ENCODE results near the gene ERC2. TPM values are rescaled to one million over a fixed set of nuclear protein-coding genes. Genes with fewer than 3 reads are reported as not detected.

The ERC2 gene
- total and polyA plus RNA-seq, 2 of the 13 experiments (the other 11 are each of a cell fraction or from before 2014, with no cell fraction given) = 0.16 to 0.22 TPM

GRCh38 chr3:55623786-55624185 lies 844.5 kb downstream of the ERC2 start:
- no TSS peak for BruUV-seq (replicated peaks)
- POLR2A ChIA-PET = no interaction called here
- Histone ChIP-seq H3K4me1 (ENCODE audit: insufficient read depth, low read length) (no peaks in the 10 kb centered on the region), H3K27ac (ENCODE audit: extremely low read length, insufficient read depth, low read length) (no peak overlapping the region), H3K9ac (ENCODE audit: insufficient read depth, low read depth, low read length) (no peak overlapping the region), H2AFZ (ENCODE audit: low read length) (no peak overlapping the region), H3K36me3 (replicated peaks in 1 of 2; ENCODE audit: control insufficient read depth in 1 of 2, insufficient read depth in 2 of 2, low read length in 2 of 2) (no peaks in the 10 kb centered on the region), H3K9me3 (ENCODE audit: low read length) (no peaks in the 10 kb centered on the region), H3K4me3 (replicated peaks in 1 of 3; ENCODE audit: insufficient read depth in 1 of 3, low read depth in 2 of 3, low read length in 3 of 3) (no peak overlapping the region), H4K20me1 (ENCODE audit: insufficient read depth, low read length) (no peaks in the 10 kb centered on the region), H3K4me2 (ENCODE audit: low read depth, low read length) (no peak overlapping the region), H3K79me2 (ENCODE audit: insufficient read depth, low read length) (no peaks in the 10 kb centered on the region), H3K27me3 (ENCODE audit: control insufficient read depth in 1 of 2, insufficient read depth in 2 of 2, low read length in 2 of 2) (no peaks in the 10 kb centered on the region)
- in situ Hi-C loops (cut with HindIII; ENCODE audit: extremely low pct_ligation_motif_present, low pct_unique_long_range_greater_than_20kb) = no loop called here
- intact Hi-C loops (cut with micrococcal nuclease; ENCODE audit: unreplicated experiment) = no loop called here
- WGBS (ENCODE audit: low lambda C conversion rate) = 0% methylated on average over 2 of the region's 2 CpGs
- TF ChIP-seq SP1 (IDR thresholded peaks at IDR 0.05) (no peak), SP1 (CRISPR knock-in tag; IDR thresholded peaks at IDR 0.05) (no peak), ZNF597 (CRISPR knock-in tag; IDR thresholded peaks at IDR 0.05) (no peak), ELF3 (CRISPR knock-in tag; IDR thresholded peaks at IDR 0.05) (no peak), TAF1 (CRISPR knock-in tag; IDR thresholded peaks at IDR 0.05) (no peak)
- DNase-seq (ENCODE audit: low spot score) (no peak), FAIRE-seq (no peak), ATAC-seq (no peak)
- CTCF ChIA-PET (ENCODE audit: low intra/inter-chr PET ratio, low total read pairs) = no interaction called here

- POLR2A ChIA-PET = no interaction called here
- no peak overlapping the region for H3K4me3 ChIP-seq (replicated peaks in 1 of 3; ENCODE audit: insufficient read depth in 1 of 3, low read depth in 2 of 3, low read length in 3 of 3)
- H3K36me3 ChIP-seq (replicated peaks in 1 of 2; ENCODE audit: control insufficient read depth in 1 of 2, insufficient read depth in 2 of 2, low read length in 2 of 2) = no peaks in the 10 kb centered on the region
- H3K9me3 ChIP-seq (ENCODE audit: low read length) = no peaks in the 10 kb centered on the region
- H3K27me3 ChIP-seq (ENCODE audit: control insufficient read depth in 1 of 2, insufficient read depth in 2 of 2, low read length in 2 of 2) = no peaks in the 10 kb centered on the region
- no peaks in the 10 kb centered on the region for H3K4me1 ChIP-seq (ENCODE audit: insufficient read depth, low read length)
- FAIRE-seq (no peak), DNase-seq (ENCODE audit: low spot score) (no peak), ATAC-seq (no peak)
- no TSS peak for BruUV-seq (replicated peaks)
- no peak overlapping the region for H3K27ac ChIP-seq (ENCODE audit: extremely low read length, insufficient read depth, low read length)
- in situ Hi-C loops (cut with HindIII; ENCODE audit: extremely low pct_ligation_motif_present, low pct_unique_long_range_greater_than_20kb) (no loop called here), intact Hi-C loops (cut with micrococcal nuclease; ENCODE audit: unreplicated experiment) (no loop called here)
- H2AFZ ChIP-seq (ENCODE audit: low read length) = no peak overlapping the region
- 62% methylated on average over 3 of the region's 3 CpGs for whole genome bisulfite sequencing (ENCODE audit: low lambda C conversion rate)
- no peaks in the 10 kb centered on the region for H3K79me2 ChIP-seq (ENCODE audit: insufficient read depth, low read length)
- CTCF ChIA-PET (ENCODE audit: low intra/inter-chr PET ratio, low total read pairs) = no interaction called here
- H4K20me1 ChIP-seq (ENCODE audit: insufficient read depth, low read length) = no peaks in the 10 kb centered on the region
- no peak overlapping the region for H3K4me2 ChIP-seq (ENCODE audit: low read depth, low read length)
- H3K9ac ChIP-seq (ENCODE audit: insufficient read depth, low read depth, low read length) = no peak overlapping the region
- no peak for TF ChIP-seq ZNF777 (CRISPR knock-in tag; IDR thresholded peaks at IDR 0.05)
- TF ChIP-seq FLYWCH1 (CRISPR knock-in tag; IDR thresholded peaks at IDR 0.05) = no peak
- TF ChIP-seq ZNF296 (CRISPR knock-in tag; conservative IDR thresholded peaks at IDR 0.05) = no peak
- TF ChIP-seq ZNF446 (CRISPR knock-in tag; IDR thresholded peaks at IDR 0.05) = no peak
- no peak for TF ChIP-seq HNF1B (CRISPR knock-in tag; IDR thresholded peaks at IDR 0.05)
- no peak for TF ChIP-seq CREB3 (CRISPR knock-in tag; IDR thresholded peaks at IDR 0.05)
- no peak for TF ChIP-seq BORCS8-MEF2B (CRISPR knock-in tag; IDR thresholded peaks at IDR 0.05)
- no peak for TF ChIP-seq SSRP1 (CRISPR knock-in tag; IDR thresholded peaks at IDR 0.05)
- no peak for TF ChIP-seq NFYB (CRISPR knock-in tag; IDR thresholded peaks at IDR 0.05)
- TF ChIP-seq SP4 (CRISPR knock-in tag; IDR thresholded peaks at IDR 0.05) = no peak
- no peak for TF ChIP-seq NR2F2 (IDR thresholded peaks at IDR 0.05; ENCODE audit: borderline replicate concordance, low read depth)
- no peak for TF ChIP-seq ZBTB25 (CRISPR knock-in tag; IDR thresholded peaks at IDR 0.05)
Observed at GRCh38 chr3:55622733-55623132, 845.5 kb downstream of the ERC2 start.
